CD8-positive, alpha-beta memory T cell (primary cell): ENCODE data around the gene C1RL. TPM values are rescaled to one million over a fixed set of nuclear protein-coding genes. Genes with fewer than 3 reads are reported as not detected.

Source experiments
- CTCF ChIA-PET: fragments of 350-600 bp; sonication (Branson Sonifier 250); formaldehyde crosslinking; loops from one replicate; lab custom pipeline; 2021; ENCODE audit warnings: antibody characterized with exemption; lab: Charles Lee
- POLR2A ChIA-PET: fragments of 350-600 bp; sonication (Branson Sonifier 250); formaldehyde crosslinking; loops from one replicate; lab custom pipeline; 2021; ENCODE audit warnings: antibody characterized with exemption; lab: Charles Lee
- DNase-seq, 5 donors: peaks; one replicate each; pipeline versions ENCODE4 v3.0.0 to v3.0.0-alpha.2; 2020 to 2022; ENCODE audit warnings: mixed read lengths in 1 of 5
- H3K27ac ChIP-seq: one replicate; pipeline ENCODE4 v1.7.0; 2013; ENCODE audit warnings: low read depth, mild to moderate bottlenecking, low read length, moderate library complexity
- H3K27me3 ChIP-seq: 2 replicates; pipeline ENCODE4 v1.7.0; 2013; ENCODE audit warnings: low read length, mild to moderate bottlenecking; ENCODE audit not compliant: insufficient read depth, poor library complexity, severe bottlenecking
- H3K36me3 ChIP-seq: 2 replicates; pipeline ENCODE4 v1.7.0; 2013; ENCODE audit warnings: mild to moderate bottlenecking, low read length, moderate library complexity; ENCODE audit not compliant: insufficient read depth
- H3K4me1 ChIP-seq: 2 replicates; pipeline ENCODE4 v1.7.0; 2013; ENCODE audit warnings: mild to moderate bottlenecking, low read length, moderate library complexity; ENCODE audit not compliant: insufficient read depth
- H3K4me3 ChIP-seq: 2 replicates; pipeline ENCODE4 v1.7.0; 2013; ENCODE audit warnings: mild to moderate bottlenecking, low read length
- H3K9me3 ChIP-seq: 2 replicates; pipeline ENCODE4 v1.7.0; 2013; ENCODE audit warnings: mild to moderate bottlenecking, low read length
- H3K27ac Mint-ChIP-seq, 8 donors: one replicate each; pipeline ENCODE4 v1.8.0; 2020 to 2021; ENCODE audit warnings: mixed read lengths in 8 of 8, mild to moderate bottlenecking in 6 of 8, inconsistent platforms in 3 of 8, moderate library complexity in 3 of 8
- H3K27me3 Mint-ChIP-seq, 2 donors: one replicate each; pipeline ENCODE4 v1.8.0; 2020 to 2021; ENCODE audit warnings: mixed read lengths in 2 of 2, mild to moderate bottlenecking in 1 of 2, moderate library complexity in 1 of 2
- H3K36me3 Mint-ChIP-seq, 3 donors: one replicate each; pipeline ENCODE4 v1.8.0; 2020 to 2021; ENCODE audit warnings: mixed read lengths in 3 of 3, inconsistent platforms in 1 of 3, mild to moderate bottlenecking in 1 of 3
- H3K4me1 Mint-ChIP-seq, 3 donors: one replicate each; pipeline ENCODE4 v1.8.0; 2020 to 2021; ENCODE audit warnings: mixed read lengths in 3 of 3, inconsistent platforms in 1 of 3, mild to moderate bottlenecking in 1 of 3
- H3K4me3 Mint-ChIP-seq, 7 donors: one replicate each; pipeline ENCODE4 v1.8.0; 2020 to 2021; ENCODE audit warnings: mixed read lengths in 7 of 7, mild to moderate bottlenecking in 6 of 7, moderate library complexity in 4 of 7, inconsistent platforms in 2 of 7
- H3K9me3 Mint-ChIP-seq, 5 donors: one replicate each; pipeline ENCODE4 v1.8.0; 2020 to 2022; ENCODE audit warnings: mixed read lengths in 5 of 5, mild to moderate bottlenecking in 3 of 5, moderate library complexity in 2 of 5, inconsistent platforms in 1 of 5
- polyA plus RNA-seq: library from polyadenylated mRNA; unstranded; fragments of 300-500 nt; fragmentation: Illumina TruSeq; gene quantifications from one replicate; pipeline ENCODE4 v1.2.3, GENCODE V29; 2021
- total RNA-seq, 2 experiments: library from RNA; stranded (reverse); gene quantifications; one replicate each; pipeline ENCODE4 v1.2.3, GENCODE V29; 2021

The C1RL gene
- total and polyA plus RNA-seq, 3 experiments from 2014 or later, result 7.2 to 14.2 (median 12.7) TPM

GRCh38 chr12:7120166-7120565 is 11.2 kb upstream of the C1RL start:
- no peak for DNase-seq
- Histone ChIP-seq H3K4me1 (no peaks in the 10 kb centered on the region), H3K9me3 (no peaks in the 10 kb centered on the region), H3K27me3 (no peaks in the 10 kb centered on the region), H3K36me3 (no peaks in the 10 kb centered on the region), H3K27ac (no peak overlapping the region), H3K4me3 (no peak overlapping the region)
- POLR2A ChIA-PET, result no interaction called here
- Mint-ChIP-seq H3K4me3 (no peak overlapping the region), H3K4me1 (no peaks in the 10 kb centered on the region), H3K27me3 (no peaks in the 10 kb centered on the region), H3K36me3 (peaks cover 0 to 10% (median 7%) of the 10 kb centered on the region in 3 donors), H3K27ac (no peak overlapping the region), H3K9me3 (no peaks in the 10 kb centered on the region)
- CTCF ChIA-PET, result interaction anchor here (1.1 kb wide), 3 partner anchors 11 to 247 kb away, joined by 3 read pairs; partner anchors contain the start of genes C1RL and SPSB2

- Mint-ChIP-seq H3K36me3 (peaks cover 0 to 13% (median 10%) of the 10 kb centered on the region in 3 donors), H3K9me3 (no peaks in the 10 kb centered on the region), H3K27me3 (no peaks in the 10 kb centered on the region), H3K4me1 (no peaks in the 10 kb centered on the region), H3K27ac (peak overlapping the region in 1 of 8 donors; percentile 38), H3K4me3 (no peak overlapping the region)
- CTCF ChIA-PET, result interaction anchor here (1.1 kb wide), 1 partner anchor 195 kb away, joined by 3 read pairs; no protein-coding TSS in a partner anchor
- H3K9me3 ChIP-seq, result no peaks in the 10 kb centered on the region
- no peaks in the 10 kb centered on the region for H3K36me3 ChIP-seq
- no peaks in the 10 kb centered on the region for H3K4me1 ChIP-seq
- H3K27me3 ChIP-seq, result no peaks in the 10 kb centered on the region
- no peak for DNase-seq
- H3K27ac ChIP-seq, result no peak overlapping the region
- no peak overlapping the region for H3K4me3 ChIP-seq
- POLR2A ChIA-PET, result no interaction called here
Measured at GRCh38 chr12:7118881-7119280, 9.9 kb upstream of the C1RL start.

- POLR2A ChIA-PET, result no interaction called here
Measured at GRCh38 chr12:7117670-7118069, 8.7 kb upstream of the C1RL start.

GRCh38 chr12:7116916-7117315 is 7.9 kb upstream of the C1RL start:
- Mint-ChIP-seq H3K27me3 (no peaks in the 10 kb centered on the region), H3K4me3 (no peak overlapping the region), H3K9me3 (no peaks in the 10 kb centered on the region), H3K36me3 (peaks cover 0 to 16% (median 7%) of the 10 kb centered on the region in 3 donors), H3K27ac (peak overlapping the region in 1 of 8 donors; percentile 22), H3K4me1 (peaks cover 5 to 11% (median 5%) of the 10 kb centered on the region in 3 donors)
- H3K27ac ChIP-seq, result no peak overlapping the region
- H3K36me3 ChIP-seq, result no peaks in the 10 kb centered on the region
- no peak for DNase-seq
- ChIA-PET POLR2A (no interaction called here), CTCF (interaction anchor here (1.1 kb wide), 1 partner anchor 199 kb away, joined by 3 read pairs; no protein-coding TSS in a partner anchor)
- H3K9me3 ChIP-seq, result no peaks in the 10 kb centered on the region
- no peaks in the 10 kb centered on the region for H3K27me3 ChIP-seq
- H3K4me3 ChIP-seq, result no peak overlapping the region
- peaks cover 7% of the 10 kb centered on the region for H3K4me1 ChIP-seq

More at GRCh38 chr12:7117670-7118069, 8.7 kb upstream of the C1RL start:
- Mint-ChIP-seq H3K9me3 (no peaks in the 10 kb centered on the region), H3K27ac (peak overlapping the region in 1 of 8 donors; percentile 81), H3K27me3 (no peaks in the 10 kb centered on the region), H3K36me3 (peaks cover 0 to 16% (median 8%) of the 10 kb centered on the region in 3 donors), H3K4me3 (no peak overlapping the region), H3K4me1 (peaks cover 5 to 9% (median 5%) of the 10 kb centered on the region in 3 donors)
- CTCF ChIA-PET, result interaction anchor here (0.8 to 1.1 kb wide), 2 partner anchors 10 to 200 kb away, joined by 3 read pairs; no protein-coding TSS in a partner anchor
- DNase-seq, result no peak
- H3K27ac ChIP-seq, result no peak overlapping the region
- H3K27me3 ChIP-seq, result no peaks in the 10 kb centered on the region
- no peak overlapping the region for H3K4me3 ChIP-seq
- no peaks in the 10 kb centered on the region for H3K9me3 ChIP-seq
- H3K36me3 ChIP-seq, result no peaks in the 10 kb centered on the region
- H3K4me1 ChIP-seq, result peaks cover 7% of the 10 kb centered on the region

- H3K4me3 ChIP-seq, result no peak overlapping the region
- no peak for DNase-seq
- H3K4me3 Mint-ChIP-seq, result no peak overlapping the region
- H3K4me1 ChIP-seq, result peaks cover 7% of the 10 kb centered on the region
- no peaks in the 10 kb centered on the region for H3K27me3 Mint-ChIP-seq
- no peaks in the 10 kb centered on the region for H3K9me3 Mint-ChIP-seq
- peak overlapping the region in 1 of 8 donors; percentile 75 for H3K27ac Mint-ChIP-seq
- H3K4me1 Mint-ChIP-seq, result peaks cover 5 to 11% (median 5%) of the 10 kb centered on the region in 3 donors
- POLR2A ChIA-PET, result no interaction called here
- H3K36me3 ChIP-seq, result no peaks in the 10 kb centered on the region
- peaks cover 0 to 16% (median 6%) of the 10 kb centered on the region in 3 donors for H3K36me3 Mint-ChIP-seq
- H3K27ac ChIP-seq, result no peak overlapping the region
- no peaks in the 10 kb centered on the region for H3K9me3 ChIP-seq
- CTCF ChIA-PET, result no interaction called here
- H3K27me3 ChIP-seq, result no peaks in the 10 kb centered on the region
Measured at GRCh38 chr12:7116196-7116595, 7.2 kb upstream of the C1RL start.

GRCh38 chr12:7114851-7115250 is 5.8 kb upstream of the C1RL start:
- Histone ChIP-seq H3K9me3 (no peaks in the 10 kb centered on the region), H3K4me3 (no peak overlapping the region), H3K36me3 (no peaks in the 10 kb centered on the region), H3K27ac (no peak overlapping the region), H3K27me3 (no peaks in the 10 kb centered on the region), H3K4me1 (peaks cover 7% of the 10 kb centered on the region)
- H3K27me3 Mint-ChIP-seq, result peaks cover 0 to 2% of the 10 kb centered on the region in 2 donors
- peaks cover 0 to 16% (median 6%) of the 10 kb centered on the region in 3 donors for H3K36me3 Mint-ChIP-seq
- CTCF ChIA-PET, result interaction anchor here (1.6 kb wide), 1 partner anchor 246 kb away, joined by 8 read pairs; no protein-coding TSS in a partner anchor
- peaks cover 5 to 19% (median 8%) of the 10 kb centered on the region in 3 donors for H3K4me1 Mint-ChIP-seq
- no peak overlapping the region for H3K4me3 Mint-ChIP-seq
- H3K27ac Mint-ChIP-seq, result no peak overlapping the region
- POLR2A ChIA-PET, result interaction anchor here (1.4 kb wide), 1 partner anchor 16 kb away, joined by 6 read pairs; the partner anchor contains the start of gene CLSTN3
- DNase-seq, result no peak
- H3K9me3 Mint-ChIP-seq, result no peaks in the 10 kb centered on the region

GRCh38 chr12:7114008-7114407 is 5.0 kb upstream of the C1RL start:
- Mint-ChIP-seq H3K9me3 (no peaks in the 10 kb centered on the region), H3K27me3 (peaks cover 0 to 2% of the 10 kb centered on the region in 2 donors), H3K4me1 (peaks cover 12 to 25% (median 15%) of the 10 kb centered on the region in 3 donors), H3K36me3 (peaks cover 0 to 16% (median 6%) of the 10 kb centered on the region in 3 donors), H3K4me3 (no peak overlapping the region), H3K27ac (peak overlapping the region in 2 of 8 donors; percentile 35 to 68)
- POLR2A ChIA-PET, result interaction anchor here (1.4 kb wide), 1 partner anchor 16 kb away, joined by 6 read pairs; the partner anchor contains the start of gene CLSTN3
- Histone ChIP-seq H3K4me3 (no peak overlapping the region), H3K36me3 (no peaks in the 10 kb centered on the region), H3K4me1 (peaks cover 13% of the 10 kb centered on the region), H3K27me3 (no peaks in the 10 kb centered on the region), H3K27ac (no peak overlapping the region), H3K9me3 (no peaks in the 10 kb centered on the region)
- DNase-seq, result no peak
- CTCF ChIA-PET, result interaction anchor here (0.7 to 7.7 kb wide), 17 partner anchors 11 to 374 kb away, joined by 3 to 69 read pairs (median 5); partner anchors contain the start of genes C1S, LPCAT3, RBP5 and SPSB2

GRCh38 chr12:7113389-7113871 is 4.4 kb upstream of the C1RL start:
- Mint-ChIP-seq H3K9me3 (no peaks in the 10 kb centered on the region), H3K4me3 (peak overlapping the region in 1 of 7 donors; percentile 6), H3K27me3 (peaks cover 0 to 2% of the 10 kb centered on the region in 2 donors), H3K36me3 (peaks cover 0 to 19% (median 6%) of the 10 kb centered on the region in 3 donors), H3K4me1 (peaks cover 16 to 25% (median 17%) of the 10 kb centered on the region in 3 donors), H3K27ac (peak overlapping the region in 2 of 8 donors; percentile 25 to 72)
- peak; percentile 17 to 62 (median 49) for DNase-seq
- H3K4me3 ChIP-seq, result no peak overlapping the region
- no peaks in the 10 kb centered on the region for H3K9me3 ChIP-seq
- no peaks in the 10 kb centered on the region for H3K27me3 ChIP-seq
- peaks cover 13% of the 10 kb centered on the region for H3K4me1 ChIP-seq
- POLR2A ChIA-PET, result interaction anchor here (1.4 kb wide), 1 partner anchor 17 kb away, joined by 6 read pairs; the partner anchor contains the start of gene CLSTN3
- no peaks in the 10 kb centered on the region for H3K36me3 ChIP-seq
- H3K27ac ChIP-seq, result no peak overlapping the region
- CTCF ChIA-PET, result interaction anchor here (0.7 to 7.7 kb wide), 23 partner anchors 11 to 373 kb away, joined by 3 to 69 read pairs (median 5); partner anchors contain the start of genes C1S, LPCAT3, RBP5 and SPSB2
